ENCODE measurements around the gene RPL10A.

Gene RPL10A

DNA sequence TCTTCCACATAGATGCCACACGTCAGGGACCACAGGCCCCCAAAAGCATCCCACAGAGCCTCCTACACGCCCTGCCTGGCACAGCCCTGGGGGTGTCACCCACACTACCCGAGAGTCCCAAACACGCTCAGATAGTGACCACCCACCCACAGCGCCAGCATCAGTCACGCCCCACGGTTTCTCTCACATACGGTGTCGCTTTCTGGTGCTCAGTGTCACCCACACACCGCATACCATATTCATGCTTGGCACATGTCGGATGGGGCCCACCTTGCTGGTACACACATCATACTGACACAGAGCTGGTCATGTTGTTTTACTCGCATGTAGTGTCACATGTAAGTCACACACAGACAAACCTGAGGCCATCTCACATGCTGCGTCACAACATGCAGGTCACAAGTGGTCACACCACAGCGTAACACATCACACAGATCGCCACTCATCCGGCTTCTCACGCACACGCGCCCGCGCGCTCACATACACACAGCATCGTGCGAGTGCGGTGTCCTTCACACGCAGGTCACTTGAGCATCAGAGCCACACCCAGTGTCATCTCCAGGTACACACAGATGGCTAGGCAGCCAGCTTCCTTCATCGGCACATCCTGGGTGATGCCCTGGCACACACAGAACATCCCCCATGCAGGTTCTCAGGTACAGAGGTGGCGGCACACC lies 25.2 kb downstream of the RPL10A start:
- DNase-seq: no peak

DNA sequence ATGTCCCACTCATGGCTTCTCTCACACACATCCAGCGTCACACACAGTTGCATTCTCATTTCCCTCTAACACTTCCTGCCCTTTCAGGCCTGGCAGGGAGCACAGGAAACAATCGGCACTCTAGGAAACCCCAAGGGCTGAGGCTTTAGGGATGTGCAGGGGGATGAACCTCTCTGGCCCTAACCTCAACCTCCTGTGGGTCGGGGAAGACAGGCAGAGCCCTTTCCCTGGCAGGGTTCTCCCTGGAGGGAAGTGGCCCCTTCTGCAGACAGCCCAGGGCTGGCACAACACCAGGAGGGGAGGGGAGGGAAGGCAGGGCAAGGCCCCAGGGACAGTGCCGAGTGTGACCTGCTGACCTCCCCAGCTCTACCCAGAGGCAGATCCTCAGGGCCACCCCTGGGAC lies 26.0 kb downstream of the RPL10A start:
- no peak for DNase-seq

- no peak for DNase-seq
Measured at GRCh38 chr6:35495258-35496035, 27.2 kb downstream of the RPL10A start.

DNA sequence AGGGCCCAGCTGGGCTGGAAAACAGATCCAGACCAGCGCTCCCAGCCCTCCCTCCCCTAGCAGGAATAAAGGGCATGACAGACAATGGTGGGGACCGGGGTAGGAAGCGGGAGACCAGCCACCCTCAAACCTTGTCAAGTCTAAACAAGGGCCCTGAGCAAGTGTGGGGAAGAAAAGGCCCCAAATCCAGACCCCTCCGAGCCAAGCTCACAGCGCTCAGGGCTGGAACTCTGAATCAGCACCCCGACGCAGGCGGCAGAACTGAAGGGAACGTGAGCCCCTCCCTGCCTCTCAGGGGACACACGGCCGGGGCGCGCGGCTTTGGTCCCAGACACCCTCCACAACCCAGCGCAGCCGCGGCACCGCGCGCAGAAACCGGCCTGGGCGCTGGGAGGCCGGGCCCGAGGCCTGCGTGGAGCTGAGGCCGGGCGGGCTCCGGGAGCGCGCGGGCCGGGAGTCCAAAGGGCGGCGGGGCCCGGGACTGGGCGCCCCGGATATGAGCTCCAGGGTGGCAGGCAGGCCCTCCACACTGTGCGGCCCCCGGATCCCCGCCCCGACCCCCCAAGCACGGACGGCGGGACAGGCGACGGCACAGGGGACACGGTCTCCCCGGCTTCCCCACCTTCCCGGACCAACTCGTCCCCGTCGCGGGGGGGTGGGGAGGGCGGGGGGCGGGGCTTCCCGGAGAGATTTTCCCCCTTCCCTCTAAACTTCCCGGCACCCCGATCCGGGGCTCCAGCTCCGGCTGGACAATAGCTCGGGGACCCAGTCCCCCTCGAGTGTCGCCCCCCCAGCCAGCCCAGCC lies 28.0 kb downstream of the RPL10A start:
- DNase-seq: no peak

DNA sequence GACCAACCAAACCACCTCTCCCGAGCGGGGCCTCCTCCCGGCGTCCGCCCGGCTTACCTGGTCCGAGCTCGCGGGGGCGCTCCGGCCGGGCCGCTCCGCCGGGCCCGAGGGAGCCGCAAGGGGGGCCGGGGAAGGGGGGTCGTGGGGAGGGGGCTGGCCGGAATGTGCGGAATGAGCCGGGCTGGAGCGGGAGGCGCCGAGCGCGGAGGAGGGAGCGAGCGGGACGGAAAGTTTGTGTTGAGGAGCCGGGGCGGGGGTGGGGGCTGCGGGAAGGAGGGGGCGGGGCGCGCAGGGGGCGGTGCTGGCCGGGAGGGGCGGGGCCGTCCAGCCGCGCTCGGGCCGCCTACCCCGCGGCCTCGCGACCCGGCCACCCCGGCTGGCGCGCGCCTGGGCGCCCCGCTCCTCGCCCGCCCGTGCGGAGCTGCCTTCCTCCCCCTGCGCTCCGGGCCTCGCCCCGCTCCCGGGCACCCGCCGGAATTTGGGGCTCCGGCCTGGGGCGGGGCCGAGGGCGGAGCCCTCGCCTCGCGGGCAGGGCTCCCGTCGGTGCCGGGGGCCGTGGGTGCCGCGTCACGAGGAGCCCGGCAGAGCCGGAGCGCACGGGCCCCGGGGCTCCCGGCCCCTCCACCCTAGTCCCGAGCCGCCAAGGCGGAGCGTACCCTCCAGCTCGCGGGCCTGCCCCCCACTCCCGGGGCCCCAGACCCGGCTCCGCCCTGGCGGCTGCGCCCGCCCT lies 28.8 kb downstream of the RPL10A start, which contains the start of gene TEAD3:
TSS of gene TEAD3 (minus strand) at position 239 of the 730 bp plus-strand sequence.
- DNase-seq: peak; percentile 34

- peak; percentile 56 for DNase-seq
Measured at GRCh38 chr6:35497571-35498421, 29.6 kb downstream of the RPL10A start.

DNA sequence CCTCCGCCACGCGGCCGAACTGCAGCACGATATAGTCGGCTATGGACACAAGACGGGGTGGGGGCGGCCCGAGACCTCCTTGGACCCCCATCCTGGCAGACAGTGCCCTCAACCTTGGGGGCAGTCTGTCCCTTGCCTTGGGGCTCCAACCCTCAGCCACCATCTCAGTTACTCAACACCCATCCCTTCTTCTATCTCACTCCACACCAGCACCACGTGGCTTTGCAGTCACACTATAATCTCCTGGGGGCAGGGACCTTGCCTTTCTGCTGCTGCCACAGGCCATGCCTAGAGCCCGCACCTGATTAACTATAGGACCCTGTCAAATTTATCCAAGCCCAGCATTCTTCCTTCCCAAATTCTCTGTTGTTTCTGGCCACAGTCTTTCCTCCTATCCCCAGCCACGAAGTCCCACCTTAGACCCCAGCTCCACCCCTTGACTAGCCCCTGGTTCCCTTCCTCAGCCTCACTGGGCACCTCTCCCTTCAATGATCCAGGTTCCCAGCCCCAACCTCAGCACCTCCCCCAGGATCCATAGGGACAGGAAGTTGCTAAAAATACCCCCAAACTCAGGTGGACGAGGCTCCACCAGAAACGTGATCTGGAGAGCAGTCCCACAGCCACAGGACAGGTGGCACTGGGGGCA lies 30.3 kb downstream of the RPL10A start:
- no peak for DNase-seq

DNA sequence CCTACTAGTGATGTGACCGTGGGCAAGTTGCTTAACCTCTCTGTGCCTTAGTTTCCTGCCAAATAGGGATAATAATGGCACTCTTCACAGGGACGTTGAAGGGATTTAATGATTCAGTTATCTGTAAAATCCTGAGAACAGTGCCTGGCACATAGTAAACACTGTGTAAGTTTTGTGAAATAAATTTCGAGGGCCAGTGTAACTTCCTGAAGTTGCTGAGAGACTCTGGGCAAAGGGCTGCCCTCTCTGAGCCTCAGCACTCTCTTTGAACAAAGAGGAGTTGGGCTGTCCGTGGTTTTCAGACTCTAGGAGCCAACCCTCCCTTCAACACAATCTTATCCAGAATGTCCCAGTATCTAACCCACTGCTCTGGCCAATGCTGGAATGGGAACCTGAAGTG lies 31.2 kb downstream of the RPL10A start:
- no peak for DNase-seq

- no peak for DNase-seq
Measured at GRCh38 chr6:35500782-35501181, 32.6 kb downstream of the RPL10A start.

- DNase-seq: no peak
Measured at GRCh38 chr6:35501784-35502183, 33.6 kb downstream of the RPL10A start.

- DNase-seq: no peak
Measured at GRCh38 chr6:35503534-35503933, 35.3 kb downstream of the RPL10A start.

GRCh38 chr6:35505999-35506412 lies 37.8 kb downstream of the RPL10A start:
- DNase-seq: no peak

DNA sequence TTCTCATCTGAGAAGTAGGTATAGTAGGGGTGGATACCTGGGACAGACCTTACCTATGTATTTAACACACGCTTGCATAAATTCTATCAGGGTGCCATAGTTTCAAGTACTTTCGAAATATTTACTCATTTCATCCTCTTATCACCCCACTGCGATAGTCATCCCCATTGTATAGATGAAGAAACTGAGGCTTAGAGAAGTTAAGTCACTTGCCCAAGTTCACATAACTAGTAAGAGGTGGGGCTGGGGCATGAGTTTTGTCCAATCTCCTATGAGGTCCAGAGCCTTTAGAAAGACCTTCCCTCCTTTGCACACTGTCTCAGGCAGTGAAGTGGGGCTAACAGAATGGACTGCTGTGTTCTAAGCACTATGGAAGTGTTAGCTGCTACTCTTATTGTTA lies 38.3 kb downstream of the RPL10A start:
- DNase-seq: no peak

- no peak for DNase-seq
Measured at GRCh38 chr6:35507221-35507620, 39.0 kb downstream of the RPL10A start.

DNA sequence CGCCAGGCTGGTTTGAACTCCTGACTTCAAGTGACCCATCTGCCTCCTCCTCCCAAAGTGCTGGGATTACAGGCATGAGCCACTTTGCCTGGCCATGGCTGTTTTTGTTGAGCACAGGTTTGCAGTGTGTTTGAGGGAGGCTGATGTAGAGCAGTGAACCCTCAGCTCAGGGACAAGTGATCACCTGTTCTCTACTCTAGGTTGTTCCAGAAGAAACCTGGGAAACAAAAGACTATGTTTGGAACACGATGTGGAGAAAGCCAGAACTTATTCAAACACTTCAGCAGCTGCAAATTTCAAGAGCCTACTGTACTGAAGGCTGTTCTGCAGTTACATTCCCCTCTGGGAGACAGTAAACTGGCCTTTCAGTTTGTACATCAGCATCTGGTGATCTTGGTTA lies 39.8 kb downstream of the RPL10A start:
- no peak for DNase-seq

- DNase-seq: no peak
Measured at GRCh38 chr6:35508542-35508941, 40.3 kb downstream of the RPL10A start.

GRCh38 chr6:35510916-35511561 lies 42.8 kb downstream of the RPL10A start:
- DNase-seq: no peak

GRCh38 chr6:35511562-35511941 lies 43.4 kb downstream of the RPL10A start:
- no peak for DNase-seq

DNA sequence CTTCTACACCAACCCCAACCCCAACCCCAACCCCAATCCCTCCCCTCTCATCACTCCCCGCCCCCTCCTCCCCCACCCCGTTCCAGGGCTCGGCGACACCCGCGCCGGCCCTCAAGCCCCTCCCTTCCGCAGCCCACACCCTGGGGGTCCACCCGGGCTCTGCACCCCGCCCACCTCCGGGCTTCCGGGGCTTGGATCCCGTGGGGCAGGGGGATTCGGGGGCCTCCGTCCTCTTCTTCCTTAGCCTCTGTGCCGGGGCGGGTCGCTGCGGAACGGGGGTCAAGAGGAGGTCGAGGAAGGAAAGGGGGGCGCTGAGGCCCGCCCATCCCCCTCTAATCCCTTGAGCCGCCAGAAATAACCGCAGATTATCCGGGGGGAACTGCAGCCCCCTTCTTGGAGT lies 43.8 kb downstream of the RPL10A start:
- no peak for DNase-seq

GRCh38 chr6:35512740-35513139 lies 44.5 kb downstream of the RPL10A start, which contains the start of gene TULP1:
TSS of gene TULP1 (minus strand) at chr6:35512896. CDS start at chr6:35512858, 38 bp downstream.
- DNase-seq: no peak

- no peak for DNase-seq
Measured at GRCh38 chr6:35514587-35514986, 46.4 kb downstream of the RPL10A start.
